SK-N-SH (cell line): ENCODE measurements around the gene CHRM1.

Experiments
- CTCF ChIP-seq: fragments of 200-600 bp; sonication (generic); IDR thresholded peaks from 2 replicates; pipeline ENCODE4 v1.6.1; 2017; ENCODE audit warnings: antibody characterized with exemption, mild to moderate bottlenecking, moderate library complexity
- EP300 ChIP-seq, 2 experiments: IDR thresholded peaks; 2 replicates each; pipeline versions ENCODE4 v1.4.0 to v1.6.1; 2012; ENCODE audit warnings: borderline replicate concordance in 1 of 2, low read depth in 1 of 2, low read length in 1 of 2
- EZH2phosphoT487 ChIP-seq: fragments of 200-600 bp; sonication (generic); IDR thresholded peaks from 2 replicates; pipeline ENCODE4 v1.6.1; 2017; ENCODE audit warnings: low read depth, mixed run types, mild to moderate bottlenecking, antibody characterized with exemption, moderate library complexity, borderline replicate concordance
- FOXM1 ChIP-seq: IDR thresholded peaks from 2 replicates; pipeline ENCODE4 v1.4.0; 2012; ENCODE audit warnings: low read depth, mild to moderate bottlenecking
- GATA2 ChIP-seq: sonication (generic); formaldehyde crosslinking; IDR thresholded peaks from 2 replicates; pipeline ENCODE4 v1.5.0; 2020; ENCODE audit warnings: mild to moderate bottlenecking, missing genetic modification reagents
- MEF2A ChIP-seq: IDR thresholded peaks from 2 replicates; pipeline ENCODE4 v1.4.0; 2012; ENCODE audit warnings: low read depth, borderline replicate concordance
- RAD21 ChIP-seq: IDR thresholded peaks from 2 replicates; pipeline ENCODE4 v1.6.1; 2012; ENCODE audit warnings: mild to moderate bottlenecking, low read length
- TAF1 ChIP-seq: IDR thresholded peaks from 2 replicates; pipeline ENCODE4 v1.6.1; 2012; ENCODE audit warnings: low read depth, mild to moderate bottlenecking, low read length, moderate library complexity, borderline replicate concordance
- TF ChIP-seq, protein P1 (sequence below): IDR thresholded peaks from 2 replicates; pipeline ENCODE4 v1.6.1; 2012; ENCODE audit warnings: mild to moderate bottlenecking, low read depth, low read length, moderate library complexity

DNA sequence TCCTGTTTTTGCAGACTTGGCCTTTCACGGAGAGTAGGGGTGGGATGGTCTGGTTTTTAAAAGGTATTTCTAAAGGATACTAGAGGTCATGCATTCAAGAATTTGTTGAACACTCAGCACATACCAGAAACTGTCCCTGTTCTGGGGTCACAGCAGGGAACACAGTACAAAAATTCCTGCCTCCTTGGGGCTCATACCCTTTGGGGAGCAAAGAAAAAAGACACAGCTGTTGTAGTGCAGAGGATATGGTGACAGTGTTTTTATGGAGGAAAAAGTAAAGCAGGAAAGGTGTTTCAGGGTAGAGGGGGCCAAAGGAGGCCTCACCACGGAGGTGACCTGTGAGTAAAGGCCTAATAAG lies 32.1 kb downstream of the CHRM1 start:
- TF ChIP-seq TAF1 (no peak), EP300 (IDR thresholded peaks at IDR 0.05; ENCODE audit: borderline replicate concordance in 1 of 2, low read depth in 1 of 2, low read length in 1 of 2) (no peak), RAD21 (no peak), CTCF (no peak), FOXM1 (no peak), GATA2 (no peak), EZH2phosphoT487 (no peak), MEF2A (no peak)
- TF ChIP-seq, protein P1, sequence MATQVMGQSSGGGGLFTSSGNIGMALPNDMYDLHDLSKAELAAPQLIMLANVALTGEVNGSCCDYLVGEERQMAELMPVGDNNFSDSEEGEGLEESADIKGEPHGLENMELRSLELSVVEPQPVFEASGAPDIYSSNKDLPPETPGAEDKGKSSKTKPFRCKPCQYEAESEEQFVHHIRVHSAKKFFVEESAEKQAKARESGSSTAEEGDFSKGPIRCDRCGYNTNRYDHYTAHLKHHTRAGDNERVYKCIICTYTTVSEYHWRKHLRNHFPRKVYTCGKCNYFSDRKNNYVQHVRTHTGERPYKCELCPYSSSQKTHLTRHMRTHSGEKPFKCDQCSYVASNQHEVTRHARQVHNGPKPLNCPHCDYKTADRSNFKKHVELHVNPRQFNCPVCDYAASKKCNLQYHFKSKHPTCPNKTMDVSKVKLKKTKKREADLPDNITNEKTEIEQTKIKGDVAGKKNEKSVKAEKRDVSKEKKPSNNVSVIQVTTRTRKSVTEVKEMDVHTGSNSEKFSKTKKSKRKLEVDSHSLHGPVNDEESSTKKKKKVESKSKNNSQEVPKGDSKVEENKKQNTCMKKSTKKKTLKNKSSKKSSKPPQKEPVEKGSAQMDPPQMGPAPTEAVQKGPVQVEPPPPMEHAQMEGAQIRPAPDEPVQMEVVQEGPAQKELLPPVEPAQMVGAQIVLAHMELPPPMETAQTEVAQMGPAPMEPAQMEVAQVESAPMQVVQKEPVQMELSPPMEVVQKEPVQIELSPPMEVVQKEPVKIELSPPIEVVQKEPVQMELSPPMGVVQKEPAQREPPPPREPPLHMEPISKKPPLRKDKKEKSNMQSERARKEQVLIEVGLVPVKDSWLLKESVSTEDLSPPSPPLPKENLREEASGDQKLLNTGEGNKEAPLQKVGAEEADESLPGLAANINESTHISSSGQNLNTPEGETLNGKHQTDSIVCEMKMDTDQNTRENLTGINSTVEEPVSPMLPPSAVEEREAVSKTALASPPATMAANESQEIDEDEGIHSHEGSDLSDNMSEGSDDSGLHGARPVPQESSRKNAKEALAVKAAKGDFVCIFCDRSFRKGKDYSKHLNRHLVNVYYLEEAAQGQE = no peak
